Stimulated activated CD4-positive, alpha-beta T cell treated with anti-CD3 and anti-CD28 coated beads, Interleukin-2, amount 100 ng/mL, for 24 hours (primary cell): Measurements from ENCODE around the gene SLC25A25.

Experiments
- DNase-seq, 2 donors: peaks; one replicate each; pipeline ENCODE4 v3.0.0-alpha.2; 2020

SLC25A25 gene

DNA sequence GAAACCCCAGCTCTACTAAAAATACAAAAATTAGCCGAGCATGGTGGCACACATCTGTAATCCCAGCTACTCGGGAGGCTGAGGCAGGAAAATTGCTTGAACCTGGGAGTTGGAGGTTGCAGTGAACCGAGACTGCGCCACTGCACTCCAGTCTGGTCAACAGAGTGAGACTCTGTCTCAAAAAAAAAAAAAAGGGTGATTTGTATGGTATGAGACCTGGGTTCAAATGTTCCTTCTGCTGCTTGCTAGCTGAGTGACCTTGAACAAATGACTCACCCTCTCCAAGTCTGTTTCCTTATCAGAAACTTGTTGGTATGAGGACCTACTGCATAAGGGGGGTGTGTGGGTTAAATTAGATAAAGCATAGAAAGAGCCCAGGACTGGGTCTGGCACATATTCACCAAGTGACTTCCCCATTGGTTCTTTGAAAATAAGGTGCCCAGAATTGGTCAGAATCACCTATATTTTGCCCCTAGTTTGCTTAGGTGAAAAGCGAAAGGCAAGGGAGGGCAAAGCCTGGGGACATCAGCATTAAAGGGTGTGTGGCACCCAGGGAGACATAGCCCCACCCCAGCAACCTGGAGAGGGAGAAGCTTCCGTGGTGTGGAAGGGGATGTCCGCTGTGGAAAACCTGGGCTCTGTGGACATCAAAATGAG lies 9.9 kb downstream of the SLC25A25 start:
- DNase-seq: no peak

DNA sequence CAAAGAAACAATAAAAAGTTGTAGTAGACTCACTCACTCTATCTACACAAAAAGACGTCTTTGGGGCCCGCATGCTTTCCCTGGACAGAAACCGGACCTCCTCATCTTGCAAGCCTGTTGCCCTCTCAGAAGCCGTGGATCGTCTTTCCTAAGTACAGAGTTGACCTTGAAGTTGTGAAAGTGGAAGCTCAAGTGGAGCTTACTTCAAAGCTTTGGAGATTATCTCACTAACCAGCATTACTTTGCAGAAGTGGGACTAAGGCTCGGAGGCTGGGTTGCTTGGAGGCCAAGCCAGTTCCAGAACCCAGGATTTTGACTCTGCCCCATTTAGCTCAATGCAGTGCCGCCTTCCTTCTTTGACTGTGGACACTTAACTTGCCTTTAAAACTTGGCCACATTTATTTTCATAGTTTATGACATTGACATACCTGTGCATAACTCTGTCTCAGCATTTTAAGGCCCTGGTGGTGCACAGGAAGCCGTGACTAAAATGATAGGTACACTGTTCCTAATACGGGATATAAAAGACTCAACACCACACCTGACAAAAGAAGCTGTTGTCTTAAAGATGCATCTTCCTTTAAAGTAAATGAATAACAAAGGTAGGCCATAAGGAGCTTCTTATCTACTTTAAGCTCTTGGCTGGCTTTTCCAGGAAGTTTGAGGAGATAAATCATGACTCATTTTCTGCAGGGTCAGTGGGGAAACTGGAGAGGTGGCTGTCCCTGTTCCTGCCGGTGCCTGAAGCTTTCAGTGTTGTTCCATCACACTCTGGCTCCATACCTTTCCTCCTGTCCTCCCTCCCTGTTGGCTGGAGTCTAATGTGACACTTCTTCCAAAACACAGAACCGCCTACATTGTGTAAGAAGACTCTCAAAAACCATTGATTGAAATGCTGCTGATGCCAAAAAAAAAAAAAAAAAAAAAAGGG lies 10.7 kb downstream of the SLC25A25 start:
- DNase-seq: no peak

GRCh38 chr9:128080206-128080605 lies 12.2 kb downstream of the SLC25A25 start:
- DNase-seq: no peak

DNA sequence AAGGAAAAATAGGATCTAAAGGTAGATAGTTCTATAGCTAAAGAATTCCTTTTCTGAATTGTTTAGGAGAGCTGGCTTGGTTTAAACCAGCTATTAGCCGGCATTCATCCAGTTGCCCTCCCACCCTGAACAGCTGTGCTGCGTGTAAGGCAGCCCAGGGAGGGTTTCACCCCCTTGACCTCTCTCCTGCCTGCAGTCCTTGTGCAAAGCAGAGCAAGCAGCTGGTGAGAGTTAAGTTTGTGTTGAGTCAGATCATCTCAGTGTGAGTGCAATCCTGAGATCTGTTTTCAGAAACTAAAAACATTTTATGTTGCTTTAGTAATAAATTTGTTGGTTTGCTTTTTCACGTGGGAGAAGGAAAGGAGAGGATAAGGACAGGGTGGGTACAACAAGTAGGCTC lies 13.0 kb downstream of the SLC25A25 start:
- DNase-seq: no peak

DNA sequence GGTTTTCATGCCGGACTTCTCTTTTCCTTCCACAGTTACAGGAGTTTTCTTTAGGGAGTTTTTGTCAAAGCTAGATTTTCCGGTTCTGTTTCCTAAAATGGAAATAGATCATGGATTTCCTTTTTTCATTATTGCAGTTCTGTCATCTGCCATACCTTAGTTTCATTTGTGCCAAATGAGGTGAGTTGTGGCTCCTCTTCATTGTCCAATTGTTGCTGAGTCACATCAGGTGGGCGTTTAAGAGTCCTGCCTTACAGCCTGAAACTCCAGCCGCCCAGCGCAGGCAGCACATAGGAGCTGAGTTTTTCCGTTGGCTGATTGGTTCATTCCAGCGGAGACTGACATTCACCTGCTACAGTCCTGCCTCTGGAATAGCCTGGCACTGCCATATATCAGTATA lies 14.1 kb downstream of the SLC25A25 start:
- DNase-seq: no peak

DNA sequence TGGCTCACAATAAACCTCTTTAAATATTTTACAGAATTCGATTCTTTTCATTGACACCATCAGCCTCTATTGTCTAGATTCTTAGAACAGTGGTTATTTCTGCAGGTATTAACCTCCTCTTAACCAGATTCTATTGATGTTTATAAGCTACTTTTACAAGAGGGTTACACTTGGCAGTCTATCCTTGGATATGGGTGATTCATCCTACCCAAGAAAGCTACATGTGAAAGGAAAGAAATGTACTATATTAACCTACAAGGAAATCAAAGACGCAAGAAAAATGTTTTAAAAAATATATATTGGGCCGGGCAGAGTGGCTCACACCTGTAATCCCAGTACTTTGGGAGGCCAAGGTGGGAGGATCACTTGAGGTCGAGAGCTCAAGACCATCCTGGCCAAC lies 16.7 kb downstream of the SLC25A25 start:
- no peak for DNase-seq

DNA sequence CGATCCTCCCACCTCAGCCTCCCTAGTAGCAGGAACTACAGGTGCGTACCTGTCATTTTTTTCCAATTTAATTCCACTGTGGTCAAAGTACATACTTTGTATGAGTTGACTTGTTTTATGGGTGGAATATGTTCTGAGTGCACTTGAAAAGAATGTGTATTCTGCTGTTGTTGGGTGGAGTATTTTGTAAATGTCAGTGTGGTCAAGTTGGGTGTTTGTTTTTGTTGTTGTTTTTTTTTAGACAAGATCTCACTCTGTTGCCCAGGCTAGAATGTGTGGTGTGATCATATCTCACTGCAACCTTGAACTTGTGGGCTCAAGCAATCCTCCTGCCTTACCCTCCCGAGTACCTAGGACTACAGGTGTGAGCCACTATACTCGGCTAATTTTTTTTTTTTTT lies 17.9 kb downstream of the SLC25A25 start:
- DNase-seq: no peak

DNA sequence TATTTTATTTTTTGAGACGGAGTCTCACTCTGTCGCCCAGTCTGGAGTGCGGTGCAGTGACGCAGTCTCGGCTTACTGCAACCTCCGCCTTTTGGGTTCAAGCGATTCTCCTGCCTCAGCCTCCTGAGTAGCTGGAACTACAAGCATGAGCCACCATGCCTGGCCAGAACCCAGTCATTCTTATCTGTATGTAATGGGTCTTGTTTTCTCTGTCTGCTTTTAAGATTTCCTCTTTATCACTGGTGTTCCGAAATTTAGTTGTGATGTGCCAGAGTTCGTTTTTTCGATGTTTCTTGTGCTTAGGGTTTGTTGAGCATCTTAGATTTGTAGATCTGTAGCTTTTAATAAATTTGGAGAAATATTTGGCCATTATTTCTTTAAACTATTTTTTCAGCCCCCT lies 19.2 kb downstream of the SLC25A25 start:
- DNase-seq: no peak

DNA sequence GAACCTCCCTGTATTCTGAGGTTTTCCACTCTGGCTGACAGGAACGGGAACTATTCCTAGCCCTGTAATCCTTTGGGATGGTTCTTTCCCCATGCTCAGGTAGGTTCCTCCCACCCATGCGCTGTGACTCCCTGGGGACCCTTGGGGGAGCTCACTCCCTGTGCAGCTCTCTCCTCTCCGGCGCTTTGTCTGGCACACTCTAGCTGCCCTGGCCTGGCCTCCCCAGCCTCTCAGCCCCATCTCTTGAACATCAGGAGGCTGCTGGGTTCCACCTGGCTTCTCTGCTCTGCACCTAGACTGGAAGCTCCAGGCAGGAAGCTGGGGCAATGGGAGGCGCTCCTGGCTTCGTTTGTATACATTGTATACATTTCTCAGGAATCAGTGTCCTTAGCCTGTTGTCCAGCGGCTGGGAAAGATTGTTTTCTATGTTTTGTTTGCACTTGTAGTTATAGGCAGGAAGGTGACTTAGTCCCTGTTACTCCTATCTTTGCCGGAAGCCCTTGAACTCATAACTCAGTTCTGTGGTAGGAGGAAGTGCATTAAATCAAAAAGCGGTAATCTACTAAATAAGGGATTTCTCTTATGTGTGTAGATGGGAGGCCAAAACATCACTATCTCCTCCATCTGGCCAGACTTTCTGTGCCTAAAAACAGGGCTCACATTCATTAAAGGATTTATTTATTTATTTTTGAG lies 20.4 kb downstream of the SLC25A25 start:
- DNase-seq: no peak

GRCh38 chr9:128089299-128089698 lies 21.3 kb downstream of the SLC25A25 start:
- DNase-seq: no peak

DNA sequence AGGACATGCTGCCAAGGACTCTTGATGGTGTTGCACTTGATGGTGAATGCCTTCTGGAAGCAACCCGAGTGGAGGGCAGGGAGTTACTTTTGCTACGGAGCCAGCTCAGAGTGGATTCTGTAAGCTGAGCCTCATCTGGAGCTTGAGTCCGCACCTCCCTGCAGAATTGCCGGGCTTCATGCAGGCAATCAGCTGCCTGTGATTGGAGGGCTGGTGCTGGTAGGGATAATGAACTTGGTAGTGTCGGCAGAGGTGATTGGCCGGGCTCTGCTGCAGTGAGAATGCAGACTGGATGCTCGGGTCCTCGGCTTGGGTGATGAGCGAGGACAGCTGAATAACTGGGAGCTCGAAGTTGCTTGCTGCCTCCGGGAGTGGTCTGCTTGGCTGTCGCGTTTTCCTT lies 23.1 kb downstream of the SLC25A25 start:
- DNase-seq: no peak

DNA sequence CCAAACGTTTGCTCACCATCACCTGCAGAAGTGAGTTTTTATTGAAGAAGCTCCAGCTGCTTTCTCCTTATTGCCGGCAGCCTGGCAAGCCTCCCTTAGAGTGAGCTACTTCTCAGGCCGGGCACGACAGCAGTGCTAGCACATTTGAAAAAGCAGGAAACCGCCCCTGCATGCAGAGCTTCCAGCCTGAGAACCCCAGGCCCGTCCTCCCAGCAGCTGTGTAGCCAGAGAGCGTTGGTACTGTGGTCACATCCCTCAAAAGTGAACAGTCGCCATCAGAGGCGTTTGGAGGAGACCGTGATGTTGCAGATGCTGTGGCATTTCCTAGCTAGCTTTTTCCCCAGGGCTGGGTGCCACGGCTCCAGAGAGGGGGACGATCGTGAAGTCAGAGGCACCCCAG lies 23.5 kb downstream of the SLC25A25 start:
- no peak for DNase-seq

- DNase-seq: no peak
Measured at GRCh38 chr9:128092199-128092977, 24.4 kb downstream of the SLC25A25 start.

DNA sequence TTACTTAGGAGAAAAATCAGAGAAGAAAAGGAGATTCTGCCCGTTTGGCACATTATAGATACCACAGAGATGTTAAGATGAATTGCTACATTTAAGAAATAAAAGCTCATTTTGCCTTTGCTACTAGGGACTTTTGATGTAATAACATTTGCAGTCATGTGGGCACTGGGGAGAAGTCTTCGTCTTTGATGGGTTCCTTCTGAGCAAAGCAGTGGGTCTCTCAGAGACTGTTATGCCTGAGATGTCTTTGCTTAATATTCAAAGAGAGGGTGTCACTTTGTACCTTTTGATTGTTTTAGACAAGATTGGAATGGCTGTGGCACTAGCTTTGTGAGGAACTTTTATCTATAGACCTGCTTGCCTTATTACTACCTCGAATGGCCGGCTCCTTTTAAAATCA lies 25.0 kb downstream of the SLC25A25 start:
- no peak for DNase-seq

DNA sequence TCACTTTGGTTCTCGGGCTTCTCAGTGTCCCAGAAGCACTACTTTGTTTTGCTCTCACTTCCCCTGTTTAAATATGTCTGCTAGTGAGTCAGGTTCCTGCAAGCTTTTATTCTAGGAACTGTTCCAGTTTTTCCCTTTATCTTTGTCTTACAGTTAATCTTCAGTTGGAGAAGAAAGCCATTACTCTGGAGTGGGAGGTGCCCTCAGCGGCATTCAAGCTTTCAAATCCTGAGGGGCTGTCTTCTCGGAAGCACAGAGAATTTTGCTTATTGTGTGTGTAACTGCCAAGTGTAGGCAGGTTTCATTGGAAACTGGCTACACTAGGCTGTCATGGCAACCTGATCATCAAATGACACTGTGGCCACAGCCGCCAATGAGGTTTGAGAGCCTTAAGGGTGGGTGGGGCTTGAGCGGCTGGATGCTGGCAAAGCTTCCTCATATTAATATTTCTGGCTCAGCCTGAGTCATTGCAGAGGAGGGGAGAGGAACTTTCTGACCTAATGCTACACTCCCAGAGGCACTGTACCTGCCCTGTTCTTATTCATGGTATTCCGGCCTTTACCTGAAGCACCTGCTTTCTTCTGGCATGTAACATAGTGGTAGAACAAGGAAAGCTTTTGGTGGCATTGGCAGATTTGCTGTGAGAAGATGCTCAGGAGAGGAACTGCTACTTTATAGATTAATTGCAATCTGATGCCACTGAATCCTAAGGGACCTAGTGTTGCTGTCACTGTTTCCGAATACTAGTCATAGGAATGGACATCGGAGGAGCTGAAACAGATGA lies 26.3 kb downstream of the SLC25A25 start:
- DNase-seq: peak; percentile 85

- no peak for DNase-seq
Measured at GRCh38 chr9:128094950-128095544, 27.0 kb downstream of the SLC25A25 start.

- no peak for DNase-seq
Measured at GRCh38 chr9:128096616-128097536, 28.8 kb downstream of the SLC25A25 start.

GRCh38 chr9:128097543-128098296 lies 29.7 kb downstream of the SLC25A25 start:
- no peak for DNase-seq
